NCI-H2196 treated with DMSO at 0.1 percent for 48 hours (cell line): ENCODE results near the gene HTR3C.
"Not testable (repeated sequence)": the region's sequence is repeated elsewhere in the genome, so short reads cannot be mapped to it uniquely, and the experiment has no call there.

Experiments used
- DNase-seq: peaks from one replicate; lab custom pipeline; 2025; ENCODE audit not compliant: unreplicated experiment; lab: John Stamatoyannopoulos, UW

The HTR3C gene

DNA sequence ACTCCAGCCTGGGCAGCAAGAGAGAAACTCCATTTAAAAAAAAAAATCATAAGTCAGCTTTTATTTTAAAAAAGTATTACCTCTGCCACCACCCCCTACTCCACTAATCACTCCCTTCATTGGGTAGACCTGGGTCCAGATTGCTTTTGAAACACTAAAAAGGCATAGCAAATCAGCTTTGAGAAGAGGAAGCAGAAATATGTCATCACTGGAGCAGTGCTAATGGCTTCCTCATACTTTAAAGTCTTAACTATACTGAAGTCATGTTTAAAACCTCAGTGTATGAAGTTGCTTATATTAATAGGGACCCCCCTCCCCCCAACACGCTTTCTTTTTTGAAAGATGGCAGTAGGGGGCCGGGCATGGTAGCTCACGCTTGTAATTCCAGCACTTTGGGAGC lies 22.3 kb upstream of the HTR3C start:
- no peak for DNase-seq

DNA sequence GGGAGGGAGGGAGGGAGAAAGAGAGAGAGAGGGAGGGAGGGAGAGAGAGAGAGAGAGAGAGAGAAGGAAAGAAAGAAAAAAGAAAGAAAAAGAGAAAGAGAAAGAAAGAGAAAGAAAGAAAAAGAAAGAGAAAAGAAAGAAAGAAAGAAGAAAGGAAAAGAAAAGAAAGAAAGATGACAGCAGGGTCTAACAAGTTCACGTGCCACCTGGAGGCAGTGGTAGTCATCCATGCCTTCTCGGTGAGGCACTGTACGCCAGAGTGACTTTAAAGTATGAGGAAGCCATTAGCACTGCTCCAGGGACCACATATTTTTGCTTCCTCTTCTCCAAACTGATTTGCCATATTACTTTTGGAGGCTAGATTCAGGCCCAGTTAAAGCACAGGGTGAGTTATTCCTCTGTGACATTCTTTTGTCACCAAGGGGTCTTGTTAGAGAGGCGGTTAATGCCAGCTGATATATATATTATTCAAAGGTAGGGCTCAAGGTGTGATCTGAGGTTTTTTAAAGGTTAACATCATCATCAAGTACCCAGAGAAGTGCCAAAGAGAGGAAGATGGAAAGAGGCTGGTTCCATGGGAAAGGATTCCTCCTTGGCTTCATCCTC lies 21.6 kb upstream of the HTR3C start, which contains the start of gene HTR3D:
Gene HTR3D, plus strand, starts transcription at position 556 of the 606 bp plus-strand sequence. Its CDS starts 0 bp downstream, at position 556.
- no peak for DNase-seq

DNA sequence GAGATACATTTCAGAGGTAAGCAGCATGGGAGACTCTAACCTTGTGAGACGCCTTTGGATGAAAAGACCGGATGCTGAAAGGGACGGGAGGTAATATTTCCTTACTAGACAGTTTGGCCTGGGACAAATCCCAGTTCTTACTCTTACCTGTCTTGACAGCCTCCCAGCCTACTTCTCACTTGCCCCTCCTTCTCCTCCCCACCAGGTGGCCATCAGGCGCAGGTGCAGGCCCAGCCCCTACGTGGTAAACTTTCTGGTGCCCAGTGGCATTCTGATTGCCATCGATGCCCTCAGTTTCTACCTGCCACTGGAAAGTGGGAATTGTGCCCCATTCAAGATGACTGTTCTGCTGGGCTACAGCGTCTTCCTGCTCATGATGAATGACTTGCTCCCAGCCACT lies 15.0 kb upstream of the HTR3C start:
- DNase-seq, result no peak

DNA sequence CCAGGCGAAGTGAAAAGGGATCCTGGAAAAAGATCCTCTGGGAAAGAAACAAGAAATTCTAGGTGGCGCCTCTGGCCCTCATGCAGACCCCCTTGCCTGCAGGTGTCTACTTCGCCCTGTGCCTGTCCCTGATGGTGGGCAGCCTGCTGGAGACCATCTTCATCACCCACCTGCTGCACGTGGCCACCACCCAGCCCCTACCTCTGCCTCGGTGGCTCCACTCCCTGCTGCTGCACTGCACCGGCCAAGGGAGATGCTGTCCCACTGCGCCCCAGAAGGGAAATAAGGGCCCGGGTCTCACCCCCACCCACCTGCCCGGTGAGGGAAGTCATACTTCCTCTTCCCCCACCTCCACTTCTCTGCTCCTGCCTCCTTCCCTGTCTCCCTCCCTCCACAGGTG lies 14.5 kb upstream of the HTR3C start:
- DNase-seq, result not testable (repeated sequence)

DNA sequence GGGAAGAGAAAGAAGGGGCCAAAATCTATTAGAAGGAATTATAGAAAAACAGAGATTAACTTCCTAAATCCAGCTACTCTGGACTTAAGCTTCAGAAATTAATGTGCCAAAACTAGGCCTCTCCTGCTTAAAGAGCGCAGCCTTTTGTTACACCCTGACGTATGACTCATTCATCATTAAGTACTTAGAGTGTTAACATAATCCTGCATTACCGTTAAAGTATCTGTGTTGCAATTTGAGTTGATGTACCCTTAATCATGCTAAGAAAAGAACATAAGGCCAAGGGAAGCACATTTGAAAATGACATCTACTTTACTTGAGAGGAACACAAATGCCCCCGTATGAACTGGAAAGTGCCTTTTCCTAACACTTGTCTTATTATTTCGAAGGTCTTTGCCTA lies 13.4 kb upstream of the HTR3C start:
- DNase-seq, result peak; percentile 20

DNA sequence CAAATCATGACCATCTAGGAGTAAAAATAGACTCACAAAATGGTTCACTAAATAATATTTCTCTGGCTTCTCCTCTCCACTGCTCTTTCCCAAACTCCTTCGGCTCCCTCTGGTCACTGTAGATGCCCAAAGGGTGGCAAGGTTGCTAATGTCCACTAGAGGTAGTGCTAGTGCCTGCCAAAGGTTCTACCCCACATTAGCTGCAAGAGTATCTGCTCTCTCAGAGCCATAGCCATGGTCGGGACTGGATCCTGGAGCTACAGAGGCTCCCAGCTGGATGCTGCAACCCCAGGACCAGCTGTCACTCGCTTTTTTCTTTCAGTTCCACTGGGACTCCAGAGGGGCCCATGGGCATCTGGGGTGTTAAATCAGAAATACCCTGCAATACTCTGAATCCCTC lies 12.8 kb upstream of the HTR3C start:
- peak; percentile 68 for DNase-seq

DNA sequence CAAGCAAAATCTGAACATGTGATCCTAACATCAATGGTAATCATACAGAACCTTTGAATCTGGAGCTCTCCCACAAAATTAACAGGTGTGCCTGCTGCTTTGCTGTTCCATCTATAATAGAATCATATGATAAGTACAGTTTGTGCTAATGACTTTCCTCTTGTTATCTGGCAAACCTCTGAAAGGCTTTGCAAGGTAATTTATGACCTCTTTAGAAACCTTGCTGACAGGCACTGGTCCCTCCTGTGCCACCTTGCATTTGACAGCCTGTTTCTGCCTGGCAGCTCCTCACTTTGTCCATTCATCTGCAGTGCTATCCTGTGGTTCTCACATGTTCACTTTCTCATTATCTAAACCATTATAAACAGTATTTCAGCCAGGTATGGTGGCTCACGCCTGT lies 10.2 kb upstream of the HTR3C start:
- no peak for DNase-seq

DNA sequence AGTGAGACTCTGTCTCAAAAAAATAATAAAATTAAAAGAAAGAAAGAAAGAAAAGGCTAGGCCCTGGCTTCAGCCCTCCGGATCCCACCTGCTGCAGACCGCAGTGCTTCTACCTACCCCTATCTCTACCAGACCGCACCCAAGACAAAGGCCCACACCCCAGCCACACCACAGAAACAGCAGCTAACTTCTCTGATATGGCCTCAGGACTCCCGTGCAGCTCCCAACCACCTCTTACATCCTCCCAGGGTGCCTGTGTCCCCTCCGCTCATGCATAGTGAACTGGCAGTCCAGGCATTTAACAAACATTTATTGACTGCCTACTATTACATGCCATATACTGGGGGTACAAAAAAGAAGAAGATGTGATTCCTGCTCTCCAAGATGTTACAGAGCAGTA lies 6.9 kb upstream of the HTR3C start:
- no peak for DNase-seq

DNA sequence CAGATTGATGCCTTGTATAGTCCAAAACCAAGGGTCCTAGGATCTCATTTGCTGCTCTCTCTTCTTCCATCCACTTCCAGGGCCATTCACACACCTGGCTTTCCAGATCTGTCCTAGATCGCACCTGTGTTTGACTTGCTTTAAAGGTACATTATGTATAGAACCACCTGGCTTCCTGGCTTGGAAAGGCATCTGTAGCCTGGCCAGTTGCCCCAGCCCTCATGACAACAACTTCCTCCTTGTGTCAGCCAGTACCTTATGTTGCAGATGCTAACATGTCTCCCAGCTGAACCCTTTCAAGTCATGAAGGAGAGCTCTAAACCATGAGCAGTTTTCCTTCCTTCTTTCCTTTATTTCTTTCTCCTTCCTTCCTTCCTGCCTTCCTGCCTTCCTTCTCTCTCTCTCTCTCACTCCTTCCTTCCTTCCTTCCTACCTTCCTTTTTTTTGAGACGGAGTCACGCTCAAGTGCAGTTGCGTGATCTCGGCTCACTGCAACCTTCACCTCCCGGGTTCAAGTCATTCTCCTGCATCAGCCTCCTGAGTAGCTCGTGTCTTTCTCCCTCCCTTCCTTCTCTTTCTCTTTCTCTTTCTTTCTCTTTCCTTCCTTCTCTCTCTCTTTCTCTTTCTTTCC lies 2.5 kb upstream of the HTR3C start:
- DNase-seq, result peak; percentile 88

DNA sequence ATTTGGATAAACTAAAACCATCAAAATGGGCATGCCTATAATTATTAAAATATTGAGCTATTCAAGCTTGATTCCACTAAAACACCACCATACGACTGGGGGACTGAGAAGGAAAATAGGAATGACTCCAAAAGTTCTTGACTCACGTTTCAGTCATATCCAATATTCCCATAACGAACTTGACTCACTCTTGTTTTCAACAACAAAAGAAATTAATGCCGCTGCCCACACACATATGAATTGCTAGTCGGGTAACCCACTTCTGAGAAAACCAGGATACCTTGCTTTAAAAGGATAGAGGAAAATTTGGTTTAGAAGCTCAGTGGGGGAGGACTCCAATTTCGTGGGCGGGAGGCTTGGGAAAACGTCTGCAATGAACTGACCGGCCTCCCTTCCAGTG lies 5.2 kb downstream of the HTR3C start:
- DNase-seq, result no peak

DNA sequence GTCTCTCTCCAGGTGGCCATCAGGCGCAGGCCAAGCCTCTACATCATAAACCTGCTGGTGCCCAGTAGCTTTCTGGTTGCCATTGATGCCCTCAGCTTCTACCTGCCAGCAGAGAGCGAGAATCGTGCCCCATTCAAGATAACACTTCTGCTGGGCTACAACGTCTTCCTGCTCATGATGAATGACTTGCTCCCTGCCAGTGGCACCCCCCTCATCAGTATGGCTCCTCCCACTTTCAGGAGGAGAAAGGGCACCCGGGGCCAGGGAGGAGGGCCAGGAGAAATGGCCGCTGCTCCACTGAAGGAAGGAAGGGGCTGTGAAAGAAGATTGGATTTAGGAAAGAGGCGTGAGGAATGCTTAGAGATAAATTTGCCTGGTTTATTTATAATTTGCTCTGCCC lies 6.6 kb downstream of the HTR3C start:
- DNase-seq, result no peak

DNA sequence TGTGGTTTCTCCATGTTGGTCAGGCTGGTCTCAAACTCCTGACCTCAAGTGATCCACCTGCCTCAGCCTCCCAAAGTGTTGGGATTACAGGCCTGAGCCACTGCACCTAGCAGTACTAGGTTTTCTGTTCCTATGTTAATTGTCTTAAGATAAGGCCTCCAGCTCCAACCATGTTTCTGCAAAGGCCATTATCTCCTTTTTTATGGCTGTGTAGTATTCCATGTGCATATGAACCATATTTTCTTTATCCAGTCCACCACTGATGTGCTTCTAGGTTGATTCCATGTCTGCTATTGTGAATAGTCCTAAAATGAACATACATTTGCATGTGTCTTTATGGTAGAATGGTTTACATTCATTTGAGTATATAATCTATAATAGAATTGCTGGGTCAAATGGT lies 9.8 kb downstream of the HTR3C start:
- DNase-seq, result no peak

DNA sequence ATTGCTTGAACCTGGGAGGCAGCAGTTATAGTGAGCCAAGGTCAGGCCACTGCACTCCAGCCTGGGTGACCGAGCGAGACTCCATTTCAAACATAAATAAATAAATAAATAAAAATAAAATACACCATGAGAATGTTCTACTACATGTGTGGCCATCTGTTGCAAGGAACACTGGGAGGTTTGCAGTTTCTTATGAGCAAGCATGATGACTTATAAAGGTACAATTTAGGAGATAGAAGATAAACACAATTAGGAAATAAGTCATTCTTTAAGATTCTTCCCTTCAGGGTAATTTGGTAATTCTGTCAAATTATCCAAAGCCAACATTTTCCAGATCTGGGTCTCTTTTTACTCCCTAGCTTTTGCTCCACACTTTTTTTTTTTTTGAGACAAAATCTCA lies 13.4 kb downstream of the HTR3C start:
- no peak for DNase-seq

DNA sequence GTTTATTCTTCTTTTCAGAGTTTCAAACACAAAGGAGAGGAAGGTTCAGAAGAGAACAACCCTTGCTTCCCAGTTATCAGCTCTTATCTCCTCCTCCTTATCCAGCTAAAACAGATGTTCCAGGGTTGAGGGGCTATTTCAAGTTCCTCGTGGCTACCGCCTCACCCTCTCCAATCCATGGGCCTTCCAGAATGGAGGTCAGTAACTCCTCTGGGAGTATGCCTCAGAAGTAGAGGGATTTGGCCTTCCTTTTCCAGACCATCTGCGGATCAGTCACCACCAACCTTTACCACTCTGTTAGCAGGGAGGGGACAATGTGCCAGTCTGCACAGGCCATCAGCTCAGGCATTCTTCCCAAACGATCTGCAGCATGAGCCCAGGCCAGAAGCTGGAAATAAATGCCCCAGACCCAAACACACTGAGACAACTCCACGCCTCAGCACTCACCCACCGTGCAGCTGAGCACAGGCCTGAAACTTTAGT lies 14.8 kb downstream of the HTR3C start:
- DNase-seq, result no peak

DNA sequence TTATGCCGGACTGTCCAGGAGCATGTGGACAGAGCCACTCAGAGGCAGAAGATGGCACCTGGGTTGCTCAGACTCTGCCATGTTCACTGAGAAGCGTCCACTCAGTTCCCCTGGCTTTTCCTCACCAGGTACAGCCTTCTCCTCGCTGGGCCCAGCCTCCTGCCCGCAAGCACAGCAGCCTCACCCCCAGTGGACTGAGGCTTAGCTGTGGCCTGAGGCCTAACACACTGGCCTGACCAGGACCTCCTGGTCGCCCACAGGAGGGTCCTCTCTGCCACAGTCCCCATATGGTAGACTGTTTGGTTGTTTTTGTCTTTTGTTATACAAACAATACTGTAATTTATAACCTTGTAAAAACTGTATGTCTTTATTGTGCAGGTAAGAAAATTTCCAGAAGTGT lies 15.5 kb downstream of the HTR3C start:
- DNase-seq, result no peak

DNA sequence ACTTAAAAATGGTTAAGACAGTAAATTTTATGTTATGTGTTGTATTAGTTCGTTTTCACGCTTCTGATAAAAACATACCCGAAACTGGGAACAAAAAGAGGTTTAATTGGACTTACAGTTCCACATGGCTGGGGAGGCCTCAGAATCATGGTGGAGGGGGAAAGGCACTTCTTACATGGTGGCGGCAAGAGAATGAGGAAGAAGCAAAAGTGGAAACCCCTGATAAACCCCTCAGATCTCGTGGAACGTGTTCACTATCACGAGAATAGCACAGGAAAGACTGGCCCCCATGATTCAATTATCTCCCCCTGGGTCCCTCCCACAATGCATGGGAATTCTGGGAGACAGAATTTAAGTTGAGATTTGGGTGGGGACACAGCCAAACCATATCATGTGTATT lies 18.3 kb downstream of the HTR3C start:
- not testable (repeated sequence) for DNase-seq

DNA sequence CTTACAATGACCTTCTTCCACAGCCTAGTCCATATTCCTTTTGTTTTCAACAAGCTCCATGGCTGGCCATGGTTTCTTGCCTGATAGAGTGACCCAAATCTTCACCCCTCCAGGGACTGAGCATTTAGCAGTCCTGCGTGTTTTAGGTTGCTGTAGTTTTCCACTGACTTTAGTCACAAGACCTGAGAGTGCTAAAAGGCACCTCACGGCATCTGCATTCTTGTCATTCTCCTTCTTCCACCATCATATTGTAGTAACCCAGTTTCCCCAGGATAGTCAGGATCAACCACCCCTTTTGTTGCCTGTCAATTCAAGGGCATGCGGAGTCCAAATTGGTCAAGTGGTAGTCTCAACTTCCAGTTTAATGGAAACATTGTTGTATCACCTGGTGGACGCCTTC lies 20.8 kb downstream of the HTR3C start:
- DNase-seq, result no peak

DNA sequence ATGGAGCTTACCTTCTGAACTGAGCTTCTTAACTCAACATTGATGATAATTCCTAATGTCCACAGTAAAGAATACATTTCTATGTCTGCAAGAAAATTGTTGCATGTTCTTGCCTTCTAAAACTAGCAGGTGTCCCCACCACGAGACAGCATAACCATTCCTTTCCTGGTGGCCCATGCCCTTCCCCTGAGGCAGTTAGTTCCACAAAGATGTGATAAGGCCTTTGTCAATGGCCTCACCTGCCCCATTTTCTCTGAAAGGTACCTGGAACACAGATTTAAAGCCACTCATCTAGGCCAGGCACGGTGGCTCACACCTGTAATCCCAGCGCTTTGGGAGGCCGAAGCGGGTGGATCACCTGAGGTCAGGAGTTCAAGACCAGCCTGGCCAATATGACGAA lies 23.1 kb downstream of the HTR3C start:
- DNase-seq, result no peak

DNA sequence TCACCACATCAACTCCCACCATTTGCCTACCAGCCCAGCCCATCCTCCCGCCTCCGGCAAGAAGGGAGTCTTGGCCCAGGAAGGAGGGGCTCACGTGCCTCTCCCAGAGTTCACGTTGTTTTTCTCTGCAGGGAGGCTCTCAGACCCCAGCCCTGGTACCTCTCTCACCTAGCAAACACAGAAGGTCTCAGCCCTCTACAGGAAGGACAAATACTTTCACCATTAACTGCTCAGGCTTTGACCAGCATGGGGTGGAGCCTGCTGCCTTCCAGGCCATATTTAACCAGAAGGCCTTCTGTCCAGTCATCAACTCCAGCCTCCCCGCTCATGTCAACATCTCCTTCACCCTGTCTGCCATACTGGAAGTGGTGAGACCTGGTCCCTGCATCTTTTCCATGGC lies 25.0 kb downstream of the HTR3C start:
- DNase-seq, result no peak

DNA sequence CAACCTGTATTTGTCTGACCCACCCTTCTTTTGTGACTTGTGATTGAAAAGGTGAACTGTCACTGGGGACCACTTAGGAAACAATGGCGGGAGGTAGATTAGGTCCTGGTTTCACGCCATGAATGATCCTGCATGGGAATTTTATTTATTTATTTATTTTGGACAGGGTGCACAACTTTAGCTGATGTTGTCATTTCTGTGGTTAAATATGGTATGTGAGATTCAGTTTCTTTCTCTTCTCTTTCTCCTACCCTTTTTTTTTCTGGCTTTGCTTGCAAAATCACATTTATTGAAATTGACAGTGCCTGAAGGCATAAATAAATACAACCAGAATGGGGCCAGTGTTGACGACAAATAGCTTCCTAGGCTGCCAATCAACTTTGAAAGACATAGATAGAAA lies 26.0 kb downstream of the HTR3C start:
- no peak for DNase-seq

DNA sequence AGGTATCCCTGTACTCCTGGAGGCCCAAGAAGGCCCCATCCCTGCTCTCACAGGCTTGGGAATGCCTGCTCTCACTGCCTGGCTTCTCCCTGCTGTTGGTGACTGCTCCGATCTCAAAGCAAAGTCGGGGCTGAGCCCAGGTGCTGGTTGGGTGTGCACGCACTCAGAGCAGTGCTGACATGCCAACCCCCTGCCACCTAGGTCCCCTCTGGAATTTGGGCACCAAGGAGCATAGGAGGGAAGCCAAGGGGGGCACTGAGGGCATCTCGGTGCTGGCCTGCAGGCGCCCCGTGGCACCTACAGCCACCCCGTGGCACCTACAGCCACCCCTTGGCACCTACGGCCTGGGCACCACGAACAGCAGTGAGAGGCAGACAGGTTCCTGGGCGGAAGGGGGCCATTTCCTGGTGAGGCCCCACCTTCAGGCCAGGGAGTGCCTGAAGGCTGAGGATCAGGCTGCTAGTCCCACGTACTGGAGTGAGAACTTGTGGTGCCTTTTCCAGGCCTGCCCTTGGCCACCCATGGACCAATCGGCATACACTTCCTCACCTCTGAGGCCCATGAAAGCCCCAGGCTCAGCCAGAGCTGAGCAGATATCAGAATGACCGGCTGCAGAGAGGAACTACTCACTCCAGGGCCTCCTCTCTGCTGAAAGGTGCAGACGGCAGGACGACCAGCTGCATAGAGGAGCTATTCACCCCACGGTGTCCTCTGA lies 28.4 kb downstream of the HTR3C start:
- no peak for DNase-seq

DNA sequence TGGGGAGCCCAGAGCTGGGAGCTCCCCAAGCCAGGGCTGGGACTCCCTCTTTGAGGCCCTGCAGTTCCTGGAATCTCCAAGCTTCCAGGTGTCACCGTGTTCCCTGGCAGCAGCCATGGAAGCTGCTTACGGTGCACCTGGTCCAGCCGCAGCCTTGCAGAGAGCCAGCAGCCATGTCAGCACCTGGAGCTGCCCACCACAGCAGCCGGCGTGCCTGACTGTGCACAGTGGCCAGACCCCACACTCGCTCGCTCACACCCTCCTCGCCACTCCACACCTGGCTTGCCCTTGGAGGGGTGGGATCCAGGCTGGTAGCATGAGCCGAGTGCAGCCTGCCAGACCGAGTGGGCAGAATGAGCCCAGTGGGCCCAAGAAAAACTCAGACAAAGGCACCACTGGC lies 29.2 kb downstream of the HTR3C start:
- DNase-seq, result no peak
